ENCODE measurements around the gene CREBZF.
A peak's percentile ranks its signal among the peaks of the same experiment; 100 is the strongest.

The CREBZF gene

DNA sequence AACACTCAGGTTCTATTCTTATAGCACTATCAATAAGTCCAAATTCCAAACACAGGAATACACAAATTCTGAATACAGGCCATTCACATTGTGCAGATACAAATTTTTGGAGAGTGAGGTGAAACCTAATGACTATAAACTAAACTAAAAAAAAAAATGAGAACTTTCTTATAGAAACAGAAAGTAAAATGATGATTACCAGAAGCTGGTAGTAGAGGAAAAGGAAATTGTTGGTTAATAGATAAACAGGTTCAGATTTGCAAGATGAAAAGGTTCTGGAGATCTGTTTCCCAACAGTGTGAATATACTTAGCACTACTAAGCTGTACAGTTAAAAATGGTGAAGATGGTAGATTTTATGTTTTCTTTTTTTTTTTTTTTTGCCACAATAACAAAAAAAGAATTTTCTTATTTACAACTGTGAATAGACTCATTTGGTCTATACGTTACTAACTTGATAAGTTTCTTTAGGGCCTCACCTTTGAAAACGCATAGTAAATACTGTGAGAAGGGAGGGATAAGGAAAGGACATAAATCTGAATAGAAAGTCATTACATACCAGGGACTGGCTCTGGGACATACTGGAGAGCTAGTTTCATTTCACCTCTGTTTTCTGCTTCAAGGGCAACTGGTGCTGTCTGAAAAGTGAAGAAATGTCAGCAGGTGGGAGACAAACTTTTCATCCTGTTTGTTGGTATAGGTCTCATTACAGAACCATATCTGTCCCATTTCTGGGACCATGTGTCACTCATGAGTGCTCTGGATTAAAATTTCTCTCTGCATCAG, 35.2 kb upstream of the CREBZF start:
- TF ChIP-seq, protein P1, sequence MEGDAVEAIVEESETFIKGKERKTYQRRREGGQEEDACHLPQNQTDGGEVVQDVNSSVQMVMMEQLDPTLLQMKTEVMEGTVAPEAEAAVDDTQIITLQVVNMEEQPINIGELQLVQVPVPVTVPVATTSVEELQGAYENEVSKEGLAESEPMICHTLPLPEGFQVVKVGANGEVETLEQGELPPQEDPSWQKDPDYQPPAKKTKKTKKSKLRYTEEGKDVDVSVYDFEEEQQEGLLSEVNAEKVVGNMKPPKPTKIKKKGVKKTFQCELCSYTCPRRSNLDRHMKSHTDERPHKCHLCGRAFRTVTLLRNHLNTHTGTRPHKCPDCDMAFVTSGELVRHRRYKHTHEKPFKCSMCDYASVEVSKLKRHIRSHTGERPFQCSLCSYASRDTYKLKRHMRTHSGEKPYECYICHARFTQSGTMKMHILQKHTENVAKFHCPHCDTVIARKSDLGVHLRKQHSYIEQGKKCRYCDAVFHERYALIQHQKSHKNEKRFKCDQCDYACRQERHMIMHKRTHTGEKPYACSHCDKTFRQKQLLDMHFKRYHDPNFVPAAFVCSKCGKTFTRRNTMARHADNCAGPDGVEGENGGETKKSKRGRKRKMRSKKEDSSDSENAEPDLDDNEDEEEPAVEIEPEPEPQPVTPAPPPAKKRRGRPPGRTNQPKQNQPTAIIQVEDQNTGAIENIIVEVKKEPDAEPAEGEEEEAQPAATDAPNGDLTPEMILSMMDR (IDR thresholded peaks at IDR 0.05; ENCODE audit: extremely low read depth, insufficient read depth, missing control alignments) = no peak
- in situ Hi-C loops (cut with MboI; ENCODE audit: low pct_unique_long_range_greater_than_20kb, low sequenced_read_pairs, unreplicated experiment) = no loop called here
- no peak for DNase-seq (ENCODE audit: low spot score)

DNA sequence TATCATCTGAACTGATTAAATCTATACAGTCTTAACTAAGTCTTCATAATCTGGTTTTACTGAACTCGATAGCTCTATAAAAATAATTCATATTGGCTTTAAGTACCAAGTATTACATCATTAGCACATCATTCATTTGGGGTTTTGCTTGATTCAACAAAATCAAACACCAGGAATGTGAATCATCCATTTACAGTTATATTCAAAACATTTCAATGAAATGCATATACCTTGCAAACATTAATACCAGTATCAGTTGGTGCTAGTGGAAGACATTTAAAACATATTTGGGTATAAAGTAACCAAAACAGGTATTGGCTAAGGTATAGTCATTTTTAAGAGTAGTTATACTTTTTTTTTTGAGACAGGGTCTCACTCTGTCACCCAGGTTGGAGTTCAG, 33.3 kb upstream of the CREBZF start:
- no peak for DNase-seq (ENCODE audit: low spot score)
- in situ Hi-C loops (cut with MboI; ENCODE audit: low pct_unique_long_range_greater_than_20kb, low sequenced_read_pairs, unreplicated experiment) = no loop called here
- TF ChIP-seq, protein P1 (IDR thresholded peaks at IDR 0.05; ENCODE audit: extremely low read depth, insufficient read depth, missing control alignments) = no peak

DNA sequence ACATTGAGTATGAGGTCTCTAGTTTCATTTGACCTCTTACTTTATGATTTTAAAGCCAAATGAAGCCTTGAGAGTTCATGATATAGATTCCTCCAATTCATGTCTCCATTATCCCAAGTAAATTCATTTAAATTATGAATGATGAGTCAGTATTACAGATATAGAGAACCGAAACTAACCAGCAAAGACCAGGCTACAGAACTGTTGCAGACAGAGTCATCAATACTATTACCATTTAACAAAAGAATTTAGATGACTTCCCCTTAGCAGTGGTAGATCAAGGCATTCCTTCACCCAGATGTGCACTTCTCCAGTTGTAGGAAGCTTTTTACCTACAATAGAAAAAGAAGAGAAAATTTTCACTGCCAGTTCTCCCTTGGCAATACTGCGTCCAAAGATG, 32.8 kb upstream of the CREBZF start:
- no peak for DNase-seq (ENCODE audit: low spot score)
- TF ChIP-seq, protein P1 (IDR thresholded peaks at IDR 0.05; ENCODE audit: extremely low read depth, insufficient read depth, missing control alignments) = no peak
- in situ Hi-C loops (cut with MboI; ENCODE audit: low pct_unique_long_range_greater_than_20kb, low sequenced_read_pairs, unreplicated experiment) = no loop called here

DNA sequence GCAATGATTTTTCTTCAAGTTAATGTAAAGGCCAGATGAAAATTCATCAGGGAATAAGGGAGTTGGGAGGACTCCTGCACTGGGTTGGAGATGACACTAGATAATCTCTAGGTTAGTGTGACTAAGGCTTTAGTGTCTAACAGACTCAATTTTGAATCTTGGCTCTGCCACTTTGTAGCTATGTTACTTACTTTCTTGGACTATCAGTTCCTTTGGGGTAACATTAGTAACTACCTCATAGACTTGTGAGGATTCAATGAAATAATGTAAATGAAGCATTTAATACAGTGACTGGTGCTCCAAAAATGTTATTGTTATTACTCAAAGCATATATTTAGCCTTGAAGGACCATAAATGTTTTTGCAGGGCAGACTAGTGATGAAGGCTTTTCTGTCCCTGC, 30.6 kb upstream of the CREBZF start:
- TF ChIP-seq, protein P1 (IDR thresholded peaks at IDR 0.05; ENCODE audit: extremely low read depth, insufficient read depth, missing control alignments) = no peak
- DNase-seq (ENCODE audit: low spot score) = no peak
- in situ Hi-C loops (cut with MboI; ENCODE audit: low pct_unique_long_range_greater_than_20kb, low sequenced_read_pairs, unreplicated experiment) = no loop called here

DNA sequence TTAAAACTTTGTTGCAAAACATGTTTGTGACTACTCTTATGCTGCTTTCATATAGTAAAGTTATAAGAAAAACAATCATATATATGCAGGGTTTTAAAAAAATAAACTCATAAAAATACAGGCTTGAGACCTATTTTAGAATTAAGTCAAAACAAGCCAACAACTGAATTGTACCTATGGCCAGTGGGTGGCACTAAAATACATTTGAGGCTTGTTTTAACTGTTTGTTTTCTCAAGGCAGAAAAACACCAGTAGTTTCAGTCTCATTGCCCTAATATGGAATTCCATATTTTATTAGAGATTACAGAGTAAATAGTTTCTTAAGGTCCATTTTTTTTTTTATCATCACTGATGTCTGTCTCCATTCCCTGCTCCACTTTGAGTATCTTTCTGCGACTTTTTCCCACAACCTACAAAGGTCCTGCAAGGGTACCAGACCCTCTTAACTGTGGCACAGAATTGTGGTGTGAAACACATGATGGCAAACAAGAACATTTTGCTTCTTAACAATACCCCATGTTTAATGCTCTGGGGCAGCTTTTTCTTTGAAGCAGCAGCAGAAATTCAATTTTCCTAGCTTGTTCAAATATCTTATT, 29.6 kb upstream of the CREBZF start:
- DNase-seq (ENCODE audit: low spot score) = peak; percentile 24
- in situ Hi-C loops (cut with MboI; ENCODE audit: low pct_unique_long_range_greater_than_20kb, low sequenced_read_pairs, unreplicated experiment) = no loop called here
- TF ChIP-seq, protein P1 (IDR thresholded peaks at IDR 0.05; ENCODE audit: extremely low read depth, insufficient read depth, missing control alignments) = peak; percentile 50

DNA sequence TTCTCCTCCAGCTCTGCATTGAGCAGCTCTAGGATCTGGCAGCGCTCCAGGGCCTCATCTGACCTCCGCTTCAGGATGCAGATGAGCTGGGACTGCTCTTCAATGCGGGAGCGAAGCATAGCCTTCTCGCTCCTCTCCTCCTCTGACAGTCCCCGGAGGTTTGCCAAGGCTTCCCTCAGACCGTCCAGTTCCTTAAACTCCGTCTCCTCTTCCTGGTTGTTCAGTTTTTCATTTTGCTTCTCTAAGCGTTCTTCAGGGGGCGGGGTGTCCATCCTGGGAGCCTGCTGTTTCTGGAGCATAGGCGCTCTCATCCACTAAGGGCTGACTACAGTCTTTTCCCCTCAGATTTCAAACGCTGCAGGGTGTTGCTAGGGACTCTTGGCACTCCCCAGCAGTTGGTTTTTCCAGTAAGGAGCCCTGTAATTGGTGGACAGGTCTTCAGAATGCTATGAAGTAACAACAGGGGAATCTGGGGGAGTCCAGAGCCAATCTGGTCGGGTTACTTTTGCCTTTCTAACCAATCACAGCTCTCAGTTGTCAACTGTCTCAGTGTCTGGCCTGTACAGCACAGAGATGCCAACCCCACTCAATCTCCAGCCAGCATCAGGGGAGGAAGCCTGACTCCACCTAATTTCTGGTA, 21.0 kb upstream of the CREBZF start, which contains the start of gene CCDC89:
Gene CCDC89 (minus strand): TSS at position 376 of the 640 bp plus-strand sequence. CDS start 65 bp downstream, at position 311.
- no peak for DNase-seq (ENCODE audit: low spot score)
- TF ChIP-seq, protein P1 (IDR thresholded peaks at IDR 0.05; ENCODE audit: extremely low read depth, insufficient read depth, missing control alignments) = no peak
- in situ Hi-C loops (cut with MboI; ENCODE audit: low pct_unique_long_range_greater_than_20kb, low sequenced_read_pairs, unreplicated experiment) = no loop called here

Measured in GM13977 (cell line).